HCT116 (cell line): ENCODE results near the gene ST7. TPM values are rescaled to one million over a fixed set of nuclear protein-coding genes. Genes with fewer than 3 reads are reported as not detected.

ENCODE experiments used
- ATAC-seq: fragments of 200-7000 bp; cut with Tn5 transposase; 2 replicates; pipeline ENCODE4 v1.9.1; 2020; ENCODE audit warnings: mild to moderate bottlenecking, moderate library complexity
- BruUV-seq: library from RNA; stranded (reverse); fragments of 400-500 nt; replicated peaks from 2 replicates; lab custom pipeline; 2021; lab: Mats Ljungman, UMichigan
- CTCF ChIA-PET: fragments of 300-600 bp; sonication (Branson Sonifier 250); formaldehyde crosslinking; loops from one replicate; lab custom pipeline; 2021; ENCODE audit warnings: antibody characterized with exemption; lab: Charles Lee
- POLR2A ChIA-PET: fragments of 300-600, 350-600 bp; sonication (Branson Sonifier 250); formaldehyde crosslinking; loops from one replicate; lab custom pipeline; 2021; ENCODE audit warnings: antibody characterized with exemption; lab: Charles Lee
- RAD21 ChIA-PET, 2 experiments: fragments of 300-600 bp; sonication (Branson Sonifier 250); formaldehyde crosslinking; loops; one replicate each; lab custom pipeline; 2023; ENCODE audit warnings: low total read pairs in 2 of 2; ENCODE audit not compliant: uncharacterized antibody in 2 of 2, unreplicated experiment in 2 of 2, low non-redundant PET in 1 of 2; lab: Charles Lee
- DNase-seq: peaks from one replicate; pipeline ENCODE4 v3.0.0-alpha.2; 2010; ENCODE audit warnings: low read depth, low spot score
- H2AFZ ChIP-seq: fragments of 200-600 bp; shearing (Covaris generic), sonication (generic); 2 replicates; pipeline ENCODE4 v1.6.1; 2017; ENCODE audit warnings: low read depth, mixed run types, mixed read lengths, antibody characterized with exemption, low read length; ENCODE audit not compliant: poor library complexity, severe bottlenecking
- H3K27ac ChIP-seq: 2 replicates; pipeline ENCODE4 v1.5.1; 2012; ENCODE audit warnings: low read depth, low read length
- H3K27me3 ChIP-seq: fragments of 200-600 bp; sonication (generic); 2 replicates; pipeline ENCODE4 v1.6.1; 2016; ENCODE audit warnings: mixed run types, low read length, mixed read lengths; ENCODE audit not compliant: insufficient read depth
- H3K36me3 ChIP-seq, 2 experiments: fragments of 200-500 bp in 1 of 2; fragments of 200-600 bp in 1 of 2; sonication (Bioruptor generic) in 1 of 2; sonication (generic) in 1 of 2; 2 replicates each; pipeline versions ENCODE4 v1.5.1 to v1.6.1; 2014 to 2016; ENCODE audit warnings: low read length in 2 of 2, inconsistent platforms in 1 of 2, mixed read lengths in 1 of 2, mixed run types in 1 of 2; ENCODE audit not compliant: insufficient read depth in 2 of 2, control insufficient read depth in 1 of 2
- H3K4me1 ChIP-seq, 2 experiments: fragments of 200-600 bp in 1 of 2; sonication (generic) in 1 of 2; 2 replicates each; pipeline versions ENCODE4 v1.5.1 to v1.6.1; 2012 to 2017; ENCODE audit warnings: low read length in 2 of 2, inconsistent platforms in 1 of 2, mild to moderate bottlenecking in 1 of 2, mixed read lengths in 1 of 2, mixed run types in 1 of 2, moderate library complexity in 1 of 2; ENCODE audit not compliant: insufficient read depth in 2 of 2, control insufficient read depth in 1 of 2
- H3K4me2 ChIP-seq: fragments of 200-600 bp; sonication (generic); 2 replicates; pipeline ENCODE4 v1.6.1; 2017; ENCODE audit warnings: mixed run types, low read length, mixed read lengths
- H3K4me3 ChIP-seq, 2 experiments: fragments of 200-600 bp in 1 of 2; sonication (generic) in 1 of 2; replicated peaks in 1 of 2; 2 replicates each; pipeline ENCODE4 v1.5.1; 2011 to 2016; ENCODE audit warnings: low read length in 2 of 2, control low read depth in 1 of 2, low read depth in 1 of 2, mild to moderate bottlenecking in 1 of 2, mixed read lengths in 1 of 2, mixed run types in 1 of 2
- H3K79me2 ChIP-seq: fragments of 200-600 bp; sonication (generic); 2 replicates; pipeline ENCODE4 v1.6.1; 2017; ENCODE audit warnings: mild to moderate bottlenecking, mixed run types, low read length, moderate library complexity, mixed read lengths; ENCODE audit not compliant: insufficient read depth
- H3K9ac ChIP-seq: fragments of 200-600 bp; sonication (generic); 2 replicates; pipeline ENCODE4 v1.6.1; 2016; ENCODE audit warnings: low read length, mixed read lengths
- H3K9me2 ChIP-seq: fragments of 200-600 bp; sonication (generic), shearing (Covaris generic); 2 replicates; pipeline ENCODE4 v1.6.1; 2017; ENCODE audit warnings: mixed run types, mild to moderate bottlenecking, moderate library complexity; ENCODE audit not compliant: insufficient read depth
- H3K9me3 ChIP-seq, 2 experiments: fragments of 200-500 bp in 1 of 2; fragments of 200-600 bp in 1 of 2; sonication (Bioruptor generic) in 1 of 2; sonication (generic) in 1 of 2; 2 replicates each; pipeline ENCODE4 v1.6.1; 2014 to 2017; ENCODE audit warnings: low read length in 2 of 2, mixed read lengths in 2 of 2, inconsistent platforms in 1 of 2, low read depth in 1 of 2, mild to moderate bottlenecking in 1 of 2, mixed run types in 1 of 2, moderate library complexity in 1 of 2; ENCODE audit not compliant: control insufficient read depth in 1 of 2, insufficient read depth in 1 of 2
- H4K20me1 ChIP-seq: fragments of 200-600 bp; sonication (generic), shearing (Covaris generic); 2 replicates; pipeline ENCODE4 v1.6.1; 2017; ENCODE audit warnings: mixed run types, mild to moderate bottlenecking, moderate library complexity; ENCODE audit not compliant: insufficient read depth
- ATF3 ChIP-seq: IDR thresholded peaks from 2 replicates; pipeline ENCODE4 v1.6.1; 2012
- CEBPB ChIP-seq: IDR thresholded peaks from 2 replicates; pipeline ENCODE4 v1.6.1; 2012; ENCODE audit warnings: low read depth
- EGR1 ChIP-seq: IDR thresholded peaks from 2 replicates; pipeline ENCODE4 v1.6.1; 2012; ENCODE audit warnings: low read depth
- ELF1 ChIP-seq: IDR thresholded peaks from 2 replicates; pipeline ENCODE4 v1.6.1; 2012; ENCODE audit warnings: low read depth, borderline replicate concordance
- JUND ChIP-seq: IDR thresholded peaks from 2 replicates; pipeline ENCODE4 v1.6.1; 2012
- POLR2A ChIP-seq: IDR thresholded peaks from 2 replicates; pipeline ENCODE4 v1.7.0; 2011; ENCODE audit warnings: borderline replicate concordance; ENCODE audit not compliant: insufficient read depth, insufficient read length; ENCODE audit errors: extremely low read depth
- POLR2AphosphoS5 ChIP-seq: IDR thresholded peaks from 2 replicates; pipeline ENCODE4 v1.6.1; 2011; ENCODE audit warnings: mild to moderate bottlenecking, low read depth, low read length, moderate library complexity
- REST ChIP-seq: IDR thresholded peaks from 2 replicates; pipeline ENCODE4 v1.6.1; 2012; ENCODE audit warnings: low read depth
- SIN3A ChIP-seq: IDR thresholded peaks from 2 replicates; pipeline ENCODE4 v1.6.1; 2012; ENCODE audit warnings: low read depth
- TCF7L2 ChIP-seq: IDR thresholded peaks from 2 replicates; pipeline ENCODE4 v1.7.0; 2011; ENCODE audit warnings: borderline replicate concordance, inconsistent platforms; ENCODE audit not compliant: insufficient read depth, insufficient read length; ENCODE audit errors: extremely low read depth
- YY1 ChIP-seq: IDR thresholded peaks from 2 replicates; pipeline ENCODE4 v1.6.1; 2011; ENCODE audit warnings: low read length, low read depth, moderate library complexity, mild to moderate bottlenecking; ENCODE audit not compliant: insufficient replicate concordance; ENCODE audit errors: extremely low read depth
- ZNF274 ChIP-seq: fragments of 200-500 bp; sonication (Bioruptor generic); IDR thresholded peaks from 2 replicates; pipeline ENCODE4 v1.6.1; 2014; ENCODE audit warnings: mild to moderate bottlenecking, low read depth, low read length, inconsistent platforms
- intact Hi-C: fragments of 100-400 bp; cut with micrococcal nuclease; formaldehyde crosslinking; loops from 2 replicates; pipeline ENCODE4 v1.10.0; 2022
- total RNA-seq: library from RNA; stranded (reverse); gene quantifications from one replicate; pipeline ENCODE4 v1.2.1, GENCODE V29; 2021; ENCODE audit not compliant: unreplicated experiment
- TF ChIP-seq, protein P1 (sequence below): IDR thresholded peaks from 2 replicates; pipeline ENCODE4 v1.6.1; 2011; ENCODE audit warnings: mild to moderate bottlenecking, low read length, moderate library complexity; ENCODE audit not compliant: insufficient replicate concordance; ENCODE audit errors: extremely low read depth

Gene ST7
- total RNA-seq, 1 experiment from 2014 or later, result 12.6 TPM

- intact Hi-C loops, result no loop called here
- H3K36me3 ChIP-seq, result no peaks in the 10 kb centered on the region
- TF ChIP-seq JUND (no peak), TCF7L2 (no peak), SIN3A (no peak), REST (no peak), ZNF274 (no peak), ATF3 (no peak), POLR2A (no peak), ELF1 (no peak), CEBPB (no peak), EGR1 (no peak), POLR2AphosphoS5 (no peak), YY1 (no peak)
- TF ChIP-seq, protein P1, sequence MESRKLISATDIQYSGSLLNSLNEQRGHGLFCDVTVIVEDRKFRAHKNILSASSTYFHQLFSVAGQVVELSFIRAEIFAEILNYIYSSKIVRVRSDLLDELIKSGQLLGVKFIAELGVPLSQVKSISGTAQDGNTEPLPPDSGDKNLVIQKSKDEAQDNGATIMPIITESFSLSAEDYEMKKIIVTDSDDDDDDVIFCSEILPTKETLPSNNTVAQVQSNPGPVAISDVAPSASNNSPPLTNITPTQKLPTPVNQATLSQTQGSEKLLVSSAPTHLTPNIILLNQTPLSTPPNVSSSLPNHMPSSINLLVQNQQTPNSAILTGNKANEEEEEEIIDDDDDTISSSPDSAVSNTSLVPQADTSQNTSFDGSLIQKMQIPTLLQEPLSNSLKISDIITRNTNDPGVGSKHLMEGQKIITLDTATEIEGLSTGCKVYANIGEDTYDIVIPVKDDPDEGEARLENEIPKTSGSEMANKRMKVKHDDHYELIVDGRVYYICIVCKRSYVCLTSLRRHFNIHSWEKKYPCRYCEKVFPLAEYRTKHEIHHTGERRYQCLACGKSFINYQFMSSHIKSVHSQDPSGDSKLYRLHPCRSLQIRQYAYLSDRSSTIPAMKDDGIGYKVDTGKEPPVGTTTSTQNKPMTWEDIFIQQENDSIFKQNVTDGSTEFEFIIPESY, result no peak
- TF ChIP-seq, all 23 proteins: peak for 0
- Histone ChIP-seq H3K4me1 (no peaks in the 10 kb centered on the region), H3K4me2 (no peak overlapping the region), H3K9ac (no peak overlapping the region), H3K27ac (no peak overlapping the region), H4K20me1 (no peaks in the 10 kb centered on the region), H3K9me3 (no peaks in the 10 kb centered on the region), H3K4me3 (no peak overlapping the region), H3K9me2 (no peaks in the 10 kb centered on the region), H2AFZ (no peak overlapping the region), H3K27me3 (no peaks in the 10 kb centered on the region), H3K79me2 (no peaks in the 10 kb centered on the region)
- DNase-seq (no peak), ATAC-seq (no peak)
- BruUV-seq, result no TSS peak
- RAD21 ChIA-PET, result no interaction called here
- POLR2A ChIA-PET, result no interaction called here
- CTCF ChIA-PET, result interaction anchor here (1.2 kb wide), 1 partner anchor 129 kb away, joined by 5 read pairs; no protein-coding TSS in a partner anchor
These were observed 163.9 kb downstream of the ST7 start for GRCh38 chr7:117117172-117117571.
